ENCODE measurements around the gene SKIC3.

The SKIC3 gene

DNA sequence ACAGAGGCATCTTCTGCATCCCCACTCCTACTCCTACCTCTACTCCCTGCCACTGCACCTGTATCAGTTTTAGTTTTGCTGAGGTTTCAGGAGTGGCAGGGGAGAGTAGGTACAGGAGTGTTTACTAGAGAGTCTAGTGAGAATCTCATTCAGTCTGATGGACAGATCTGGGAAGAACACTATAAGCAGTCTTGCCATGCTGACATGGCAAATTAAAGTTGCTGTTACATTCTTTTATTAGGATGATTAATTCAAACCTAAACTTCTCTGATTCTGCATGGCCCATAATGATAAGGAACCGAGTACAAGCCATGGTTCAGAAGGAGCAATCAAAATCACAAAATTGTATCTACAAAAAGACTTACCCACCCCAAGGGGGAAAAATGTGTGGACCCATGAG, 7.5 kb upstream of the SKIC3 start:
- H2AFZ ChIP-seq (ENCODE audit: insufficient read depth, low read length, poor library complexity): no peak overlapping the region
- H3K36me3 ChIP-seq (ENCODE audit: control insufficient read depth in 1 of 2, insufficient read depth in 2 of 2, low read length in 2 of 2): no peaks in the 10 kb centered on the region
- no peak overlapping the region for H2BK12ac ChIP-seq (ENCODE audit: low read length)
- no CpG with 5 or more reads among the region's 1 CpG for WGBS (ENCODE audit: extremely low coverage, insufficient coverage, insufficient read length)
- H4K91ac ChIP-seq (ENCODE audit: low read depth, low read length): no peak overlapping the region
- H3K18ac ChIP-seq (ENCODE audit: low read length): no peak overlapping the region
- H4K8ac ChIP-seq (ENCODE audit: low read depth, low read length): no peak overlapping the region
- H3K9me3 ChIP-seq (ENCODE audit: insufficient read depth, low read depth, low read length): no peaks in the 10 kb centered on the region
- no peak overlapping the region for H2BK120ac ChIP-seq (ENCODE audit: insufficient read depth, low read length, poor library complexity)
- no peak overlapping the region for H3K14ac ChIP-seq (ENCODE audit: low read length)
- no peak overlapping the region for H3K9ac ChIP-seq (ENCODE audit: low read length)
- no peak overlapping the region for H2BK5ac ChIP-seq (ENCODE audit: low read depth, low read length, poor library complexity)
- DNase-seq: no peak
- no peak overlapping the region for H3K23ac ChIP-seq (ENCODE audit: low read length)
- peaks cover 0 to 3% of the 10 kb centered on the region in 2 experiments for H3K4me1 ChIP-seq (ENCODE audit: control insufficient read depth in 1 of 2, insufficient read depth in 2 of 2, low read length in 2 of 2)
- H3K27me3 ChIP-seq (ENCODE audit: insufficient read depth, low read length): no peaks in the 10 kb centered on the region
- H3K4me2 ChIP-seq (ENCODE audit: low read length): no peak overlapping the region
- H2AK5ac ChIP-seq (ENCODE audit: low read length): no peak overlapping the region
- H3K4ac ChIP-seq (ENCODE audit: low read depth, low read length): no peak overlapping the region
- H4K12ac ChIP-seq (ENCODE audit: low read depth, low read length): no peak overlapping the region
- no peak overlapping the region for H3K27ac ChIP-seq (ENCODE audit: low read depth, low read length)
- no peaks in the 10 kb centered on the region for H3K79me1 ChIP-seq (ENCODE audit: low read length)
- no peak overlapping the region for H3K4me3 ChIP-seq (ENCODE audit: low read depth, low read length)
- no peaks in the 10 kb centered on the region for H3K79me2 ChIP-seq (ENCODE audit: control insufficient read depth, insufficient read depth, low read length, poor library complexity)

DNA sequence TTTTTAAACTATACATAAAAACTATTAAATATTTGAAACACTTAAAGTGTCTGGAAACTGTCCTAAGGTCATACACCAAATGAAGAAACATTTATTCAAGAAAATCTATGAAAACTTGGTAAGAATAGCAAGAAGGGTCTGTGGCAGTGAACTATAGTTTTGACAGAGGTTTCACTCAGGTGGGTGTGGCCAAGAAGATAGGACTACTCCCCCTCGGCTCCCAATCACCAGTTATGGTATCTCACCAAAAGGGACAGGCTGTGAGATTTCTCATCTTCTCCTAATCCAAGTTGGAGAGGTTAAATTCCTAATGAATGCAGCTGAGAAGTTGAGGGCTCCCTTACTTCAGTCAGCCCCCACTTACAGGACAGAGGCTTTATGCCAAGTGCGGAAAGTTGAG, 3.1 kb upstream of the SKIC3 start:
- peaks cover 3% of the 10 kb centered on the region for H3K79me2 ChIP-seq (ENCODE audit: control insufficient read depth, insufficient read depth, low read length, poor library complexity)
- no peak overlapping the region for H3K18ac ChIP-seq (ENCODE audit: low read length)
- no peak overlapping the region for H4K91ac ChIP-seq (ENCODE audit: low read depth, low read length)
- H3K79me1 ChIP-seq (ENCODE audit: low read length): peaks cover 9% of the 10 kb centered on the region
- no peak overlapping the region for H4K8ac ChIP-seq (ENCODE audit: low read depth, low read length)
- H3K4me1 ChIP-seq (ENCODE audit: control insufficient read depth in 1 of 2, insufficient read depth in 2 of 2, low read length in 2 of 2): peaks cover 5% of the 10 kb centered on the region in 2 experiments
- no peak overlapping the region for H2AK5ac ChIP-seq (ENCODE audit: low read length)
- no peak overlapping the region for H3K4me2 ChIP-seq (ENCODE audit: low read length)
- no peak overlapping the region for H2BK12ac ChIP-seq (ENCODE audit: low read length)
- H2BK5ac ChIP-seq (ENCODE audit: low read depth, low read length, poor library complexity): no peak overlapping the region
- H3K9me3 ChIP-seq (ENCODE audit: insufficient read depth, low read depth, low read length): no peaks in the 10 kb centered on the region
- WGBS (ENCODE audit: extremely low coverage, insufficient coverage, insufficient read length): no CpG with 5 or more reads among the region's 2 CpGs
- no peak overlapping the region for H3K27ac ChIP-seq (ENCODE audit: low read depth, low read length)
- H3K27me3 ChIP-seq (ENCODE audit: insufficient read depth, low read length): no peaks in the 10 kb centered on the region
- no peak overlapping the region for H3K4ac ChIP-seq (ENCODE audit: low read depth, low read length)
- DNase-seq: no peak
- no peak overlapping the region for H3K14ac ChIP-seq (ENCODE audit: low read length)
- no peak overlapping the region for H3K23ac ChIP-seq (ENCODE audit: low read length)
- no peaks in the 10 kb centered on the region for H3K36me3 ChIP-seq (ENCODE audit: control insufficient read depth in 1 of 2, insufficient read depth in 2 of 2, low read length in 2 of 2)
- H3K4me3 ChIP-seq (ENCODE audit: low read depth, low read length): no peak overlapping the region
- no peak overlapping the region for H3K9ac ChIP-seq (ENCODE audit: low read length)
- no peak overlapping the region for H4K12ac ChIP-seq (ENCODE audit: low read depth, low read length)
- no peak overlapping the region for H2AFZ ChIP-seq (ENCODE audit: insufficient read depth, low read length, poor library complexity)
- no peak overlapping the region for H2BK120ac ChIP-seq (ENCODE audit: insufficient read depth, low read length, poor library complexity)

DNA sequence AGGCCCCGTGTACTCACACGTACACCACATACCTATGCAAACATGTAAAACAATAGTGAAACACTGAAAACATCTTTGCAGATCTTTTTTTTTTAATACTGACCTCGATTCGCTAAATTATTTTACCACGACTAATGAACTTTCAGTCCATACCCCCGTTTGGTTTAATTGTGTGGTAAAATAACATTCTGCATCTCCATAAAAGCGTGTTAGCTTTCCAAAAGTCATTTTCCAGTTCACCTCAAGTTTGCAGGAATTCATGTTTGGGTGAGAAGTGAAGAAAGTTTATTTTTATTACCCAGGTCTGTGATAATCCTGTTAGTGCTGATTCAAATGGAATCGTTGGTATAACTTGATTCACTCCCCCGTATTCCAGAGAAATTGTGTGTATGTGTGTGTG, 776 bp upstream of the SKIC3 start:
- Histone ChIP-seq H4K12ac (ENCODE audit: low read depth, low read length) (no peak overlapping the region), H3K36me3 (ENCODE audit: control insufficient read depth in 1 of 2, insufficient read depth in 2 of 2, low read length in 2 of 2) (no peaks in the 10 kb centered on the region), H3K79me2 (ENCODE audit: control insufficient read depth, insufficient read depth, low read length, poor library complexity) (peaks cover 3% of the 10 kb centered on the region), H3K14ac (ENCODE audit: low read length) (no peak overlapping the region), H3K27ac (ENCODE audit: low read depth, low read length) (peak overlapping the region; percentile 55), H2AFZ (ENCODE audit: insufficient read depth, low read length, poor library complexity) (no peak overlapping the region), H3K9ac (ENCODE audit: low read length) (peak overlapping the region; percentile 34), H3K27me3 (ENCODE audit: insufficient read depth, low read length) (no peaks in the 10 kb centered on the region), H2BK5ac (ENCODE audit: low read depth, low read length, poor library complexity) (no peak overlapping the region), H3K4me3 (ENCODE audit: low read depth, low read length) (peak overlapping the region; percentile 90), H3K4me2 (ENCODE audit: low read length) (peak overlapping the region; percentile 62), H3K9me3 (ENCODE audit: insufficient read depth, low read depth, low read length) (no peaks in the 10 kb centered on the region), H2BK120ac (ENCODE audit: insufficient read depth, low read length, poor library complexity) (no peak overlapping the region), H4K91ac (ENCODE audit: low read depth, low read length) (no peak overlapping the region), H3K4me1 (ENCODE audit: control insufficient read depth in 1 of 2, insufficient read depth in 2 of 2, low read length in 2 of 2) (peaks cover 5 to 6% of the 10 kb centered on the region in 2 experiments), H3K18ac (ENCODE audit: low read length) (no peak overlapping the region), H3K4ac (ENCODE audit: low read depth, low read length) (no peak overlapping the region), H4K8ac (ENCODE audit: low read depth, low read length) (no peak overlapping the region), H3K23ac (ENCODE audit: low read length) (no peak overlapping the region), H2BK12ac (ENCODE audit: low read length) (no peak overlapping the region), H3K79me1 (ENCODE audit: low read length) (peaks cover 9% of the 10 kb centered on the region), H2AK5ac (ENCODE audit: low read length) (no peak overlapping the region)
- WGBS (ENCODE audit: extremely low coverage, insufficient coverage, insufficient read length): no CpG with 5 or more reads among the region's 9 CpGs
- no peak for DNase-seq

DNA sequence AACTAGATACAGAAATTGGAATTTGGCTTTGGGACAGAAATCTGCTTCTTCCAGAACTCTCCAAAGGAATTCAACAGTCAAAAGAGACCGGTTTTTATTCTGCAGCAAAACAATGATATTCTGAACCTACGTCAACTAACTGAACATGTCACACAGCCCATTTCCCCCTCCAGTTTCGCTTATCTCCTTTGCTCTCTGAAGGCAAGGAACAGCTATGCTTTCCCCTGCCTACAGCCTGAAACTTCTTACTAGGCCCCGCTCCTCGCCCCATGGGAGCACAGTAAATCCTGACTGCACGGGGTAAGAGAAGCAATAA, 488 bp downstream of the SKIC3 start:
- no peak overlapping the region for H2BK120ac ChIP-seq (ENCODE audit: insufficient read depth, low read length, poor library complexity)
- H2AFZ ChIP-seq (ENCODE audit: insufficient read depth, low read length, poor library complexity): peak overlapping the region; percentile 85
- WGBS (ENCODE audit: extremely low coverage, insufficient coverage, insufficient read length): no CpG with 5 or more reads among the region's 6 CpGs
- H3K23ac ChIP-seq (ENCODE audit: low read length): no peak overlapping the region
- DNase-seq: no peak
- peak overlapping the region; percentile 89 for H3K4me3 ChIP-seq (ENCODE audit: low read depth, low read length)
- H2BK12ac ChIP-seq (ENCODE audit: low read length): no peak overlapping the region
- peak overlapping the region; percentile 54 for H3K18ac ChIP-seq (ENCODE audit: low read length)
- peak overlapping the region; percentile 63 for H3K27ac ChIP-seq (ENCODE audit: low read depth, low read length)
- H3K4me1 ChIP-seq (ENCODE audit: control insufficient read depth in 1 of 2, insufficient read depth in 2 of 2, low read length in 2 of 2): peaks cover 5 to 6% of the 10 kb centered on the region in 2 experiments
- H3K4me2 ChIP-seq (ENCODE audit: low read length): peak overlapping the region; percentile 83
- H2AK5ac ChIP-seq (ENCODE audit: low read length): peak overlapping the region; percentile 35
- H4K8ac ChIP-seq (ENCODE audit: low read depth, low read length): peak overlapping the region; percentile 91
- H4K91ac ChIP-seq (ENCODE audit: low read depth, low read length): peak overlapping the region; percentile 82
- H3K27me3 ChIP-seq (ENCODE audit: insufficient read depth, low read length): no peaks in the 10 kb centered on the region
- H2BK5ac ChIP-seq (ENCODE audit: low read depth, low read length, poor library complexity): peak overlapping the region; percentile 62
- H3K36me3 ChIP-seq (ENCODE audit: control insufficient read depth in 1 of 2, insufficient read depth in 2 of 2, low read length in 2 of 2): no peaks in the 10 kb centered on the region
- peak overlapping the region; percentile 89 for H3K9ac ChIP-seq (ENCODE audit: low read length)
- H3K79me2 ChIP-seq (ENCODE audit: control insufficient read depth, insufficient read depth, low read length, poor library complexity): peaks cover 3% of the 10 kb centered on the region
- H3K9me3 ChIP-seq (ENCODE audit: insufficient read depth, low read depth, low read length): no peaks in the 10 kb centered on the region
- peak overlapping the region; percentile 19 for H3K4ac ChIP-seq (ENCODE audit: low read depth, low read length)
- H3K79me1 ChIP-seq (ENCODE audit: low read length): peaks cover 9% of the 10 kb centered on the region
- peak overlapping the region; percentile 72 for H3K14ac ChIP-seq (ENCODE audit: low read length)
- H4K12ac ChIP-seq (ENCODE audit: low read depth, low read length): peak overlapping the region; percentile 88

Data from trophoblast cell (in vitro differentiated cells and primary cell).